PC-9 (cell line): Measurements from ENCODE around the gene RYR2.

Experiments
- CTCF ChIP-seq: fragments of 200-600 bp; sonication (generic); conservative IDR thresholded peaks from 2 replicates; pipeline ENCODE4 v1.6.1; 2017; ENCODE audit warnings: mixed run types, antibody characterized with exemption, mild to moderate bottlenecking, moderate library complexity
- EZH2 ChIP-seq: fragments of 200-600 bp; sonication (generic); IDR thresholded peaks from 2 replicates; pipeline ENCODE4 v1.8.0; 2017; ENCODE audit warnings: antibody characterized with exemption, low read depth

- no peak for TF ChIP-seq EZH2
- TF ChIP-seq CTCF: no peak
These were observed 300.7 kb downstream of the RYR2 start for GRCh38 chr1:237342730-237343129.
